HG03565 (cell line): ENCODE measurements around the gene ZNF574.

Experiments
- ATAC-seq: cut with Tn5 transposase; IDR thresholded peaks from one replicate; pipeline ENCODE4 v1.9.1; 2021; ENCODE audit warnings: mild to moderate bottlenecking, moderate library complexity; ENCODE audit not compliant: unreplicated experiment

Gene ZNF574

DNA sequence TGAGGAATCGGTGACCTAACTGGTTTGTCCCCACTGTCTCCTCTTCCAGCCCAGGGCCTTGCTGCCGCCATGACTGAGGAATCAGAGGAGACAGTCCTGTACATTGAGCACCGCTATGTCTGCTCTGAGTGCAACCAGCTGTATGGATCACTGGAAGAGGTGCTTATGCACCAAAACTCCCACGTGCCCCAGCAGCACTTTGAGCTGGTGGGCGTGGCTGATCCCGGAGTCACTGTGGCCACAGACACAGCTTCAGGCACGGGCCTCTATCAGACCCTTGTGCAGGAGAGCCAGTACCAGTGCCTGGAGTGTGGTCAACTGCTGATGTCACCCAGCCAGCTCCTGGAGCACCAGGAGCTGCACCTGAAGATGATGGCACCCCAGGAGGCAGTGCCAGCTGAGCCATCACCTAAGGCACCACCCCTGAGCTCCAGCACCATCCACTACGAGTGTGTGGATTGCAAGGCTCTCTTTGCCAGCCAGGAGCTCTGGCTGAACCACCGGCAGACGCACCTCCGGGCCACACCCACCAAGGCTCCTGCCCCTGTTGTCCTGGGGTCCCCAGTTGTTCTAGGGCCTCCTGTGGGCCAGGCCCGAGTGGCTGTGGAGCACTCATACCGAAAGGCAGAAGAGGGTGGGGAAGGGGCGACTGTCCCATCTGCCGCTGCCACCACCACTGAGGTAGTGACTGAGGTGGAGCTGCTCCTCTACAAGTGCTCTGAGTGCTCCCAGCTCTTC lies 2.7 kb downstream of the ZNF574 start:
- ATAC-seq = no peak

DNA sequence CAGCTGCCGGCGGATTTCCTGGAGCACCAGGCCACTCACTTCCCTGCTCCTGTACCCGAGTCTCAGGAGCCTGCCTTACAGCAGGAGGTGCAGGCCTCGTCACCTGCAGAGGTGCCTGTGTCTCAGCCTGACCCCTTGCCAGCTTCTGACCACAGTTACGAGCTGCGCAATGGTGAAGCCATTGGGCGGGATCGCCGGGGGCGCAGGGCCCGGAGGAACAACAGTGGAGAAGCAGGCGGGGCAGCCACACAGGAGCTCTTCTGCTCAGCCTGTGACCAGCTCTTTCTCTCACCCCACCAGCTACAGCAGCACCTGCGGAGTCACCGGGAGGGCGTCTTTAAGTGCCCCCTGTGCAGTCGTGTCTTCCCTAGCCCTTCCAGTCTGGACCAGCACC lies 3.3 kb downstream of the ZNF574 start:
- no peak for ATAC-seq

DNA sequence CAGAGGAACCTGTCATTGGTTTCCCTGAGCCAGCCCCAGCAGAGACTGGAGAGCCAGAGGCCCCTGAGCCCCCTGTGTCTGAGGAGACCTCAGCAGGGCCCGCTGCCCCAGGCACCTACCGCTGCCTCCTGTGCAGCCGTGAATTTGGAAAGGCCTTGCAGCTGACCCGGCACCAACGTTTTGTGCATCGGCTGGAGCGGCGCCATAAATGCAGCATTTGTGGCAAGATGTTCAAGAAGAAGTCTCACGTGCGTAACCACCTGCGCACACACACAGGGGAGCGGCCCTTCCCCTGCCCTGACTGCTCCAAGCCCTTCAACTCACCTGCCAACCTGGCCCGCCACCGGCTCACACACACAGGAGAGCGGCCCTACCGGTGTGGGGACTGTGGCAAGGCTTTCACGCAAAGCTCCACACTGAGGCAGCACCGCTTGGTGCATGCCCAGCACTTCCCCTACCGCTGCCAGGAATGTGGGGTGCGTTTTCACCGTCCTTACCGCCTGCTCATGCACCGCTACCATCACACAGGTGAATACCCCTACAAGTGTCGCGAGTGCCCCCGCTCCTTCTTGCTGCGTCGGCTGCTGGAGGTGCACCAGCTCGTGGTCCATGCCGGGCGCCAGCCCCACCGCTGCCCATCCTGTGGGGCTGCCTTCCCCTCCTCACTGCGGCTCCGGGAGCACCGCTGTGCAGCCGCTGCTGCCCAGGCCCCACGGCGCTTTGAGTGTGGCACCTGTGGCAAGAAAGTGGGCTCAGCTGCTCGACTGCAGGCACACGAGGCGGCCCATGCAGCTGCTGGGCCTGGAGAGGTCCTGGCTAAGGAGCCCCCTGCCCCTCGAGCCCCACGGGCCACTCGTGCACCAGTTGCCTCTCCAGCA lies 4.2 kb downstream of the ZNF574 start:
- no peak for ATAC-seq

DNA sequence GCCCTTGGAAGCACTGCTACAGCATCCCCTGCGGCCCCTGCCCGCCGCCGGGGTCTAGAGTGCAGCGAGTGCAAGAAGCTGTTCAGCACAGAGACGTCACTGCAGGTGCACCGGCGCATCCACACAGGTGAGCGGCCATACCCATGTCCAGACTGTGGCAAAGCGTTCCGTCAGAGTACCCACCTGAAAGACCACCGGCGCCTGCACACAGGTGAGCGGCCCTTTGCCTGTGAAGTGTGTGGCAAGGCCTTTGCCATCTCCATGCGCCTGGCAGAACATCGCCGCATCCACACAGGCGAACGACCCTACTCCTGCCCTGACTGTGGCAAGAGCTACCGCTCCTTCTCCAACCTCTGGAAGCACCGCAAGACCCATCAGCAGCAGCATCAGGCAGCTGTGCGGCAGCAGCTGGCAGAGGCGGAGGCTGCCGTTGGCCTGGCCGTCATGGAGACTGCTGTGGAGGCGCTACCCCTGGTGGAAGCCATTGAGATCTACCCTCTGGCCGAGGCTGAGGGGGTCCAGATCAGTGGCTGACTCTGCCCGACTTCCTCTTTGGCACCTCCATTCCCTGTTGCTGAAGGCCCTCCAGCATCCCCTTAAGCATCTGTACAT lies 4.9 kb downstream of the ZNF574 start:
- ATAC-seq = no peak

DNA sequence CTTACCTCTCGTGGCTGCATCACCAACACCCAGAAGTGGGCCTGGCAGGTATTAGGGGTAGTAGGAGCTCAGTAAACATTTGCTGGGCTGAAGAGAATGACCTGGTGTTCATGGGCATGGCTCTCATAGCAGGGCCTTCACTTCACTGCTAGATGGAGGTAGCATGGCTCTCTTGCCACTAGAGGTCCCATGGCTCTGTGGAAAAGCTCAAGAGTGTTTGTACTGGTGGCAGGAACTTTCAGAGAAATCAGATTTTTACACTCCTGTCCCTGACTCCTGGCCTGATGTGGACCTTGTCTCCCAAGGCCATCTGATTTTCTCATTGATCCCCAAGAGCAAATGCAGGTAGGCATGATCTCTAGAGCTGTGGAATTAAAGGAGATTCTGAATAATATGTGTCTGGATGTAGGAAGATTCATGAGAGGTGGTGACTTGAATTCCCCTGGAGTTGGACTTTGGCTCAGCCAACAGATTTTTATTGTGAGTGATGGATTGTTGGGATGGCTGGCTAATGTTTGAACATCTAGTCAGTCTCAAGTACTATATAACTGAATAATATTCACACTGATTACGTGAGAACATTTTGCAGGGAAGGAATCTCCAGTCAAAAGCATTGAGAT lies 5.7 kb downstream of the ZNF574 start:
- ATAC-seq = no peak

DNA sequence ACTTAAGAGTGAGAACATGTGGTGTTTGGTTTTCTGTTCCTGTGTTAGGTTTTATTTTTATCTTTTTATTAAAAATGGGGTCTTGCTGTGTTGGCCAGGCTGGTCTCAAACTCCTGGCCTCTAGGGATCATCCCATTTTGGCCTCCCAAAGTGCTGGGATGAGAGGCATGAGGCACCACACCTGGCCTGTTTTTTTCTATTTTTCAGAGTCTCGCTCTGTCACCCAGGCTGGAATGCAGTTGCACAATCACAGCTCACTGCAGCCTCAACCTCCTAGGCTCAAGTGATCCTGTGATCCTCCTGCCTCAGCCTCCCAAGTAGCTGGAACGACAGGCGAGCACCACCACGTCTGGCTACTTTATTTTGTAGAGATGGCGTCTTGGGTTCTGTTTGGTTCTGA lies 7.6 kb downstream of the ZNF574 start:
- ATAC-seq = no peak

DNA sequence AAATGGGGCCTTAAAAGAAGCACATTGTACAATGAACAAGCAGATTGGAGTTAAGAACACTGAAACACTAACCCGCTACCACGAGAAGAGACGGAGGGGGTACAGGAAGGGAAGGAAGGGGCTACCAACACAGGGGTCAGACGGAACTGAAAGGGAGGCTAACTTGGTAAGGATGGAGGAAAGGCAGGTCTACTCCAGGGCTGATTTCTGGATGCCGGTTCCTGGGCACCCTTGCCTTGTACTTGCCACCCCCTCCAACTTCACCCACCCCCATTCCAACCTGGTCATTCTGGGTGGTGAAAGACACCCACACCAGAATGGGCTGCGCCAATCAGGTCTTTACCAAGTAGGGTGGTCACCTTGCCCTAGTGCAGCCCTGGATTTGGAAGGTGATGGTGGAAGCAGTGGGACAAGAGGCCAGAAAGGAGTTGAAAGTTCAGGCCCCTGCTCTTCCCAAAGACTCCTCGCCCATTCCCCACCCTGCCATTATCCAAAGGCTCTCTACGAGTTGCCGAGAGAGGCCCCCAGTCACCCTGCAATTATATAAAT lies 10.3 kb downstream of the ZNF574 start:
- no peak for ATAC-seq

DNA sequence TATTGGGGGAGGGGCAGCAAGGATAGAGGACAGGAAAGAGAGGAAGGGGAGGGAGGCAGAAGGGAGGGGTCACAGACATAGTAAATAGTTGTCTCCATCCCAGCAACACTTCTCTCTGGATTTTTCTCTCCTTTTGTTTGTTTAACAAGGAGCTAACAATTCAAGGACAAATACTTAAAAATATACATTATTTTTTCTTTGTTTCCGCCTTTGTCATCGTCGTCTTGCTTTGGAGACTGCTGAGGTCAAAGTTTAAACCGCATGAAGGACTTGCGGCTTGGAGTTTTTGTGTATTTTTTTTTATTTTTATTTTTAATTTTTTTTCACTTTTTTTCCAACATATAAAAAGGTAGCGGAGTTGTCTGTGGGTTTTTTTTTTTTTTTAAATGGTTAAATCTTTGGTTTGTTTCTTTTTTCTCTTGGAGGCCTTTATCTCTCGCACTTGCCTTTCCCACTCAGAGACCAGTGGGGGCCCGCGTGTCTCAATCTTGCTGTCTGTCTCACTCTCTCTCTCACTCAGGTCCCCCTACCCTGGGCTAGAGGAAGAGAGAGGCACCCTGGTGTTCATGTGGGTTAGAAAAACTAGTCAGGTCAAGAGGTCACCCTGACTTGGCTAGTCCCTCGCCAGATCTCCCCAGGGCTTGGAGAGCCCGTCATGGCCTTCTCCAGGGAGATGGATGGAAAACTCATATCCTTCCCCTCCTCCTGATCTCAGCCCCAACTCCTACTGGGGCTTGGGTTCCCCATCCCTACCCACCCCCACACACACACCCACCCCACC lies 11.0 kb downstream of the ZNF574 start:
- no peak for ATAC-seq

DNA sequence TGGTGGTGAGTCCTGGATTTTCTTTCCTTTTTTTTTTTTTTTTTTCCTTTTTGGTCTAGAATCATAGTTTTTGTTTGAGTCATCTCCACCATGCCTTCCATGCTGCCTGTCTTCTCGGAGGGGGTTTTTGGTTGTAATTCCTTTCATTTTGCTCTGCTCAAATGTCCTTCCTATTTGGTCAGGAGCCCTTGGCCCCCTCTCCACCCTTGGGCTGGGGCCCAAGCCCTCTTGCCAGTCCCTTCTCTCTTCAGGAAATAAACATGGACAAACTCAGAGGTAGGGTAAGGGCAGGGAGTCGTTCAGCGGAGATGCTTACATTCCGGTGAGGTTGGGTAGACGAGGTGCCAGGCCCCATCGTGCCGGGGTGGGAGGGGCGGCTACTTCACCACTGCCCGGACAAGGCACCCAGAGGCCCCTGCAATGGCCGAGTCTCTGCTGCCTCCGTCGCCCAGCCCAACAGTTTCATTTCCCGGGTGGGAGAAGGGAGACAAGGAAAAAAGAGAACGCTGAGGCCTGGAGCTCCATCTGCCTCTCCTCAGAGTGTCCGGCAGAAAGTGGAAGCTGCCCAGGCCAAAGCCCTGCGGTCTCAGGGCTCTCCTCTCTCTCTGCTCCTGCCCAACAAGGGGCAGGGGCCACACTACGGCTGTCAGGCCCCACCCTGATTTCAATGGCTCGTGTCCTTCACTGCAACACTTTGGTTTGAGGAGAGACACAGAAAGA lies 12.7 kb downstream of the ZNF574 start:
- ATAC-seq = no peak

DNA sequence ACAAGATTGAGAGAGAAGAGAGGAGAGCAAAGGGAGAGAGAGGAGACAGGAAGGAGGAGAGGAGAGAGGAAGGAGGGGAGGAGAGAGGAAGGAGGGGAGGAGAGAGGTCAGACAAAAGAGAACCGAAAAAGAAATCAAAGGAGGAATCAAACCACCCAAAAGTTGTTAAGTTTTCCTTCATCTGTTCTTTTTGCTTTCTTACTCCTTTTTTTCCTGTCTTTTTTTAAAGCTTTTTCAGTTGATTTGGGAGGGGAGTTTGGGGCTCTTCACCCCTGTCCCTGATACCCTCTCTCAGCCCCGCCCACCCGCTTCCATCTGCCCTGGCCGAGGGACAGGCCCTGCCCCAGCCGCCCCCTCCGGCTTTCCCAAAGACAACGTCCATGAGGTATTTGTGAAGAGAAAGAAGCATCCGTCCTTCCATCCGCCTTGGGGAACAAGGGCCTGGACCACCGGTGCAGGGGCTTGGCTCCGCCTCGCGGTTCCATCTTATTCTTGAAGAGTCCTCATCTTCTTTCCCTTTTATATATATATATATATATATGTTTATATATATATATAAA lies 13.3 kb downstream of the ZNF574 start:
- ATAC-seq = no peak

DNA sequence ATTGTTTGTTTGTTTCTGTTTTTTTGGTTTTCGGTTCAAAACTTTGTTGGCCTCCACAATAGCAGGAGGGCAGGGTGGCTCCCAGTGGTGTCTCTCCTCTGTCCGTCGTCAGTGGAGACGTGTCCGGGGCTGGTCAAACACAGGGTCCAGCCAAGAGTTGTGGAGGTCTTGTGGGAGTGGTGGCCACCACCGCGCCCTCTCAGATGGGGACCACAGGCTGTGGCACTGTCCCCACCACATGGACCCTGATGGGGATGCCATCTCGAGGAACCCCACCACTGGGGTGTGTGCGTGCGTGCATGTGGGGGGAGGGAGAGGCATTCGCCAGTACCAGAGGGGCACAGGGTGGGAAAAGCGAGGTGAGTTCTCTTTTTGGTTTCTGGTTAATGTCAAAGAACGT lies 13.8 kb downstream of the ZNF574 start:
- ATAC-seq = no peak

DNA sequence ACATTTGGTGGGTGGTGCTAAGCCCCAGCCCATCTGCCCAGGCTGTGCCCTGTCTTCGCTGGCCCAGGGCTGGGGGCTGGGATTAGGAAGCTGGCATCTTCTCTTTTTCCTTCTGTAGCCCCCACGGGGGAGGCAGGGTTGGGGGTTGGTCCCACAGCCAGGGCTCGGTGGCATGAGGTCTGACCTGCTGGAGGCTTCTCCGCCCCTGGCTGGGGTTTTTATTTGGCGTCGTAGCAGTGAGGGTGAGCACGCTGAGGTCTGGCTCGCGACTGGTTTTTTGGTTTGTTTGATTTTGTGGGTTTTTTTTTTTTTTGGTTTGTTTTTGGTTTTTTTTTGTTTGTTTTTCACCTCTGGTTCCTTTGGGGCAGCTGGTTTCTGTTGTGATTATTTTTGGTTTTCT lies 14.7 kb downstream of the ZNF574 start:
- ATAC-seq = no peak

DNA sequence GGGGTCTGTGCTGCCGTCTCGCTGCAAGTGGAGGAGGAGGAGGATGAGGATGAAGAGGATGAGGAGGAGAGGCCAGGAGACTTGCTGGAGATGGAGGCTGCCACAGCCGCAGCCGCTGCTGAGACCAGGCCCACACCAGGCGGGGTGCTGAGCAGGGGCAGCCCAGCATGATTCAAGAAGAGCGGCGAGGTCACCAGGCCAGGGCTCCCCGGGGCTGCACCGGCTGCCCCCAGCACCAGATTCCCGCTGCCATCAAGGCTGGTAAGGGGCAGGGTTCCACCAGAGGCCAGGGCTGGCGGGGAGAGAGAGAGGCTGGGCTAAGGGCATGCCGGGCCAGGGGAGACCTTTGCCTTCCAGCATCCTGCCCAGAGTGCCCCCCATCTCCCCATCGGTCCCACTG lies 15.3 kb downstream of the ZNF574 start:
- ATAC-seq = no peak

DNA sequence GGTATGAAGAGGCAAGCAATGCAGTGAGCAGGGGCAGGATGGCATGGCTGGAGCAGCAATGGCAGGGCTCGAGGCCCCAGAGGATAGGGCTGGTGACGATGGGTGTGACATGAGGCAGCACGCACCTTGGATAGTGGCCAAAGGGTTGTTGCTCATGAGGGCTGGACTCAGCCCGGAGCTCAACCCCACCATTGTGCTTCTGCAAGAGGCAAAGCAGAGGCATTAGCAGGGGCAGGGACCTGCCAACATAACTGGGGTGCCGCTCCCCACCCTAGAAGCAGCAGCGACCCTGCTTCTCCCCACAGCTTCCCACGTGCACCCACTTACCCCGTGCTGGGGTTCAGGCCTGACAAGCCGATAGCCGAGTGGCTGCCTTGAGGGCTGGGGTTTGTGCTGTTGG lies 15.8 kb downstream of the ZNF574 start:
- ATAC-seq = no peak

DNA sequence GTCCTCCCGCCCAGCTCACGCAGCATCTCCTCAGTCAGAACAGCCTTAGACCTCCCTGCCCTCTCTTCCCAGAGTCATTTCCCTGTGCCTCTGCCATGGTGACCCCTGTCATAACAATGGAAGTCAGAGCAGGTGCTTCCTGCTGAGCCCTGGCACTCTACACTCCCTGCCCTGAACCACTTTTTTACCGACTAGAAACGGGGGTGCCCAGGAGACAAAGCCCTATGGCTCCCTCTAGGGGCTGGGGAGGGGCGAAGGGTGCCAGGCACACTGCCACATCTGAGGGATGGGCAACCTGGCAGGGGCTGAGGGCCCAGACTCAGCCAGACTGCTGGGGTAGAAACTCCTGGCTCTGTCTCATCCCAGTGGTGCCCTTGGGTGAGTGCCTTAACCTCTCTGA lies 16.4 kb downstream of the ZNF574 start:
- ATAC-seq = no peak

DNA sequence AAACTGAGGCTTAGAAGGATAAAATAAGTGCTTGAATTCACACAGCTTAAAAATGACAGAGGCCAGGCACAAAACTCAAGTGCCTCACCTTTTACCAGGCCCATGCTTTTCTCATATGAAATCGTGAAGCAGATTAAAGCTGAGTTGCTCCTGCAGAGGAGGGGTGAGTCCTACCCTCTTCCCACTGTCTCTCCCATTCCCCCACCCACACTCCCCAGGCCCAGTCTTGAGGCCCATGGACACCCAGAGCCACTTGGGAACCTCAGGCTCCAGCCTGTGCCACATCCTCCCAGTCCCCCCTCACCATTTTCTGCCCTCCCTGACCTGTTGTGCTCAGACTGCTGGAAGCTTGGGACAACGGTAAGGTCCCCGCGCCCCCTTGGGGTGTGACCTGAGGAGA lies 17.5 kb downstream of the ZNF574 start:
- no peak for ATAC-seq

DNA sequence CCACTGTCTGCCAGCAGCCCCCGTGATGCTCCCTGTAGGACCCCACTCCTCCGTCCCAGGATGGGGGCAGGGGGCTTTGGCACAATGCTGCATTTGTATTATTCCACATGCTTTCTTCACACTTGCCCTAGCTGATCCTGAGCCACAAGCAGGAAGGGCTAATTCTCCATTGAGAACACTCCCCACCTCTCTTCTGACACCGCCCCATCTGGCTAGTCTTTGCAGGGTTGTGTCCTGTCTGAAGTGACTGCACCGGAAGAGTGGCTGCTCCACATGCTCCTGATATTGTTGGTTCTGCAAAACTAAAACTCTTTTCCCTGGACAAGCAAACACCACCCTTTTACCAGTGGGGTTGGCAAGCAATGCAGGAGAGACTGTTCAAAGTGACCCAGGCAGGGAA lies 18.0 kb downstream of the ZNF574 start:
- ATAC-seq = no peak

DNA sequence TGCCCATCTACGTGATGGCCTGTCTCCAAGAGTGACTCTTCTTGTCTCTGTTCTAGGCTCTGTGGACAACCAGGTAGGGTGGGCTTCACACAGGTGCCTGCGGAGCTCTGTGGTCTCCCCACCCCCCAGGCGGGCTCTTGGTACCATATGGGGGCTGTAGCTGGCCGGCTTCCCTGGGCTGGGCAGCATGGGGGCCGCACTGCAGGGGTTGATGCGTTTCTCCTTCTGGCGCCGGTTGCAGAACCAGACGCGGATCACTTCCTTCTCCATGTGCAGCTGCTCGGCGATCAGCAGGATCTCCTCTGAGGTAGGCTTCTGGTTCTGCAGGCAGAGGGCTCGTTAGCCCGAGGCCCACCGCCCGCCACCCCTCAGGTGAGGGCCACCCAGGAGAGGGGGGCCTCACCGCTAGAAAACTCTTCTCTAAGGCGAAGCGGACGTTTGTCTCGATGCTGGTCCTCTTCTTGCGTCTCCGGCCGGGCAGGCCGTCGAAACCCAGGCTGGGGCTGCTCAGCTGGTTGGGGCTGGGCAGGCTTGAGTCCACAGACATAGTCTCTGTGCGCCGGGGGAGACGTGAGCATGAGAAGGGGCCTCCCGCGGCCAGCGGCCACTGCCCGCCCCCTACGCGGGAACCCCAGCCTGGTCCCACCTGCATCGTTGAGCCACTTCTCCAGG lies 19.3 kb downstream of the ZNF574 start:
- ATAC-seq = no peak

DNA sequence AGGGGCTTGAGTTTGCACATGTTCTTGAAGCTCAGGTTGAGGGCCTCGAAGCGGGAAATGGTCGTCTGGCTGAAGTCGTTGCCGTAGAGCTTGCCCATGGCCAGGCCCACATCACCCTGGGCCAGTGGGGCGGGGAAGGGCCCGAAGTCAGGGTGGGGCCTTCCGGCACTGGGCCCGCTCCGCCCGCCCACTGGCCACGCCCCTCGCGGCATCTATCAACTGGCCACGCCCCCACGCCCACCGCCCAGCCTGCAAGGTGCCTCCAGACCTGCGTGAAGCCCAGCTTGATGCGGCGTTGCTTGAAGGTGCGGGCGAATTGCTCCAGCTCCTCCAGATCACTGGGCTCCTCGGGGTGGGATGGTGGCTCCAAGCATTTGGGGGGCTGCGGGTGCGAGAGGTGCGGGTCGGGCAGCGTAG lies 19.9 kb downstream of the ZNF574 start:
- ATAC-seq = no peak
